Prostate gland (tissue), 2 donors: ENCODE data around the gene KCNIP3.

Experiments
- CTCF ChIP-seq, 4 experiments: fragments of 200-600 bp in 2 of 4; fragments of 450-650 bp in 2 of 4; sonication (generic) in 2 of 4; IDR thresholded peaks; 1 replicate in 3 of 4; 2 replicates in 1 of 4; pipeline ENCODE4 v1.5.1; 2016 to 2019; ENCODE audit warnings: antibody characterized with exemption in 4 of 4, mild to moderate bottlenecking in 2 of 4, moderate library complexity in 2 of 4
- POLR2AphosphoS5 ChIP-seq: sonication (generic); formaldehyde crosslinking; IDR thresholded peaks from one replicate; pipeline ENCODE4 v1.6.1; 2017; ENCODE audit warnings: antibody characterized with exemption

- no peak for TF ChIP-seq CTCF (IDR thresholded peaks at IDR 0.05)
- no peak for TF ChIP-seq POLR2AphosphoS5
Measured at GRCh38 chr2:95295376-95295775, 1.8 kb upstream of the KCNIP3 start.
